Spinal cord (tissue), 10 donors: ENCODE data around the gene NYNRIN. TPM values are rescaled to one million over a fixed set of nuclear protein-coding genes. Genes with fewer than 3 reads are reported as not detected.
"Not testable (repeated sequence)": the region's sequence is repeated elsewhere in the genome, so short reads cannot be mapped to it uniquely, and the experiment has no call there.

Experiments used
- DNase-seq, 6 donors: peaks; one replicate each; pipeline versions ENCODE4 v3.0.0 to v3.0.0-alpha.2; 2013 to 2015; ENCODE audit warnings: low spot score in 6 of 6, low read depth in 4 of 6
- H3K27ac ChIP-seq: one replicate; pipeline ENCODE4 v1.5.1; 2013; ENCODE audit warnings: low read depth, low read length, control low read depth
- H3K27me3 ChIP-seq: one replicate; pipeline ENCODE4 v1.6.1; 2013; ENCODE audit warnings: low read length; ENCODE audit not compliant: control insufficient read depth, insufficient read depth
- H3K36me3 ChIP-seq: one replicate; pipeline ENCODE4 v1.6.1; 2013; ENCODE audit warnings: low read length; ENCODE audit not compliant: control insufficient read depth, insufficient read depth
- H3K4me1 ChIP-seq: one replicate; pipeline ENCODE4 v1.6.1; 2013; ENCODE audit warnings: low read length; ENCODE audit not compliant: control insufficient read depth, insufficient read depth
- H3K4me3 ChIP-seq: one replicate; pipeline ENCODE4 v1.5.1; 2013; ENCODE audit warnings: low read depth, low read length, control low read depth
- H3K9me3 ChIP-seq: one replicate; pipeline ENCODE4 v1.6.1; 2013; ENCODE audit warnings: low read length; ENCODE audit not compliant: control insufficient read depth, insufficient read depth
- WGBS: methylation state at CpG from one replicate; pipeline ENCODE4 v1.1.5; 2013; ENCODE audit warnings: missing lambda C conversion rate; ENCODE audit not compliant: insufficient coverage; 5-methylcytosine and 5-hydroxymethylcytosine counted together
- polyA plus RNA-seq, 2 donors: library from polyadenylated mRNA; unstranded; fragments of 120-200 nt; gene quantifications; one replicate each; pipeline ENCODE4 v1.2.1, GENCODE V29; 2013; ENCODE audit not compliant: insufficient read length in 2 of 2
- total RNA-seq, 2 donors: library from RNA; depleted of rRNA in 1 of 2; stranded (reverse); fragments of 120-200 nt in 1 of 2; fragments of >200 nt in 1 of 2; gene quantifications; one replicate each; pipeline versions ENCODE4 v1.2.3 to v1.2.4, GENCODE V29; 2013 to 2014
- donor health status: healthy.

The NYNRIN gene
- total and polyA plus RNA-seq, 4 donors = 14.8 to 37.4 (median 30.2) TPM

DNA sequence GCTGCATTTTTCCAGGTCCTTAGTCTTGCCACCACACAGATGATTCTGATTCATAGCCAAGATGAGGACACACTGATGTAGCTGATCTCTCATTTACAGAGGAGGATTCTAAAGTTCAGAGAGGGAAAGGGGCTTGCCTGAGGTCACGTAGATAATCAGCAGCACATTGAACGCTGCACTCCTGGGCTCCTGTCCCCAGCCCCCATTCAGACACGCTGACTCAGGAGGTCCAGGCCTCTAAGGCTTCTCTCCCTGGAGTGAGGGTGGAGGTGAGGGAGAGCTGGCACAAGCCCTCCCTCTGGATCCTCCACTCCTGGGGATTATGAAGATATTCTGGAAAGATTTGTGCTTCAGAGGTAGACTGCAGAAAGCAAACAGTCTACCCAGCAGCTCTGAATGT, 20.5 kb upstream of the NYNRIN start:
- no CpG with 5 or more reads among the region's 3 CpGs for WGBS
- DNase-seq = no peak
- Histone ChIP-seq H3K36me3 (peaks cover 16% of the 10 kb centered on the region), H3K4me1 (no peaks in the 10 kb centered on the region), H3K27me3 (no peaks in the 10 kb centered on the region), H3K9me3 (no peaks in the 10 kb centered on the region), H3K27ac (no peak overlapping the region), H3K4me3 (no peak overlapping the region)

- Histone ChIP-seq H3K27me3 (no peaks in the 10 kb centered on the region), H3K36me3 (peaks cover 11% of the 10 kb centered on the region), H3K4me1 (no peaks in the 10 kb centered on the region), H3K27ac (no peak overlapping the region), H3K9me3 (no peaks in the 10 kb centered on the region), H3K4me3 (no peak overlapping the region)
- DNase-seq = no peak
- 73% methylated on average over 7 of the region's 7 CpGs for WGBS
These were observed 19.6 kb upstream of the NYNRIN start for GRCh38 chr14:24378981-24379906.

GRCh38 chr14:24379907-24380730, 18.7 kb upstream of the NYNRIN start:
- WGBS = 65% methylated on average over 9 of the region's 15 CpGs
- no peak for DNase-seq
- H3K36me3 ChIP-seq = peaks cover 11% of the 10 kb centered on the region
- H3K27ac ChIP-seq = no peak overlapping the region
- no peaks in the 10 kb centered on the region for H3K4me1 ChIP-seq
- H3K27me3 ChIP-seq = no peaks in the 10 kb centered on the region
- no peaks in the 10 kb centered on the region for H3K9me3 ChIP-seq
- H3K4me3 ChIP-seq = no peak overlapping the region

- Histone ChIP-seq H3K27me3 (no peaks in the 10 kb centered on the region), H3K4me1 (no peaks in the 10 kb centered on the region), H3K4me3 (no peak overlapping the region), H3K36me3 (peaks cover 5% of the 10 kb centered on the region), H3K27ac (no peak overlapping the region), H3K9me3 (no peaks in the 10 kb centered on the region)
- 93% methylated on average over 7 of the region's 8 CpGs for WGBS
- DNase-seq = no peak
These were observed 17.3 kb upstream of the NYNRIN start for GRCh38 chr14:24381363-24382063.

DNA sequence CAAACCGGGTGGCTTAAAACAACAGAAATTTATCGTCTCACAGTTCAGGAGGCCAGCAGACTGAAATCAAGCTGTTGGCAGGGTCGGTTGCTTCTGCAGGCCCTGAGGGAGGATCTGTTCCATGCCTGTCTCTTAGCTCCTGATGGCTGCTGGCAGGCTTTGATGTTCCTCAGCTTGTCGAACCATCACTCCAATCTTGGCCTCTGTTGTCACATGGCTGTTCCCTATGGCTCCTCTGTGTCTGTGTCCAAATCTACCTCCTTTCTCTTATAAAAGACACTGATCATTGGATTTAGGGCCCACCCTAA, 16.8 kb upstream of the NYNRIN start:
- DNase-seq = no peak
- H3K4me1 ChIP-seq = no peaks in the 10 kb centered on the region
- H3K4me3 ChIP-seq = no peak overlapping the region
- peaks cover 5% of the 10 kb centered on the region for H3K36me3 ChIP-seq
- H3K27ac ChIP-seq = no peak overlapping the region
- no peaks in the 10 kb centered on the region for H3K9me3 ChIP-seq
- 80% methylated on average over 4 of the region's 4 CpGs for WGBS
- H3K27me3 ChIP-seq = no peaks in the 10 kb centered on the region

- Histone ChIP-seq H3K27ac (no peak overlapping the region), H3K9me3 (no peaks in the 10 kb centered on the region), H3K4me3 (no peak overlapping the region), H3K27me3 (no peaks in the 10 kb centered on the region), H3K36me3 (no peaks in the 10 kb centered on the region), H3K4me1 (no peaks in the 10 kb centered on the region)
- WGBS = 93% methylated on average over 4 of the region's 4 CpGs
- no peak for DNase-seq
These were observed 14.6 kb upstream of the NYNRIN start for GRCh38 chr14:24384169-24384568.

GRCh38 chr14:24385524-24385923, 13.3 kb upstream of the NYNRIN start:
- no peak for DNase-seq
- Histone ChIP-seq H3K4me1 (no peaks in the 10 kb centered on the region), H3K4me3 (no peak overlapping the region), H3K9me3 (no peaks in the 10 kb centered on the region), H3K36me3 (no peaks in the 10 kb centered on the region), H3K27me3 (no peaks in the 10 kb centered on the region), H3K27ac (no peak overlapping the region)
- WGBS = 87% methylated on average over 2 of the region's 4 CpGs

DNA sequence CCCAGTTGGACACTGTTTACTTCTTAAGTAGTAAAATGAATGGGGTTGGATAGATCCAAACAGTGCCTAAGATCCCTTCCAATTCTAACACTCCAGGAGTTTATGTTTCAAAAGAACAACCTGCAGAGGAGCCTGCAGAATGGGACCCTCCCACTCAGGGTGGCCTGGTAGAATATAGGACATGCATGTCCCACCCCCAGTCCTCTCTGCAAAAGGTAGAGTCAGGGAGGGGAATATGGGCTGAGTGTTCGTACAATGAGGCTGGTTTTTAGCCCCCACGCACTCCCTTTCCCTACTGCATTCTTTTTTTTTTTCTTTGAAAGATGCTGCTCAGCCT, 11.8 kb upstream of the NYNRIN start:
- Histone ChIP-seq H3K27me3 (no peaks in the 10 kb centered on the region), H3K9me3 (no peaks in the 10 kb centered on the region), H3K4me3 (no peak overlapping the region), H3K27ac (no peak overlapping the region), H3K4me1 (no peaks in the 10 kb centered on the region), H3K36me3 (no peaks in the 10 kb centered on the region)
- WGBS = no CpG with 5 or more reads among the region's 2 CpGs
- no peak for DNase-seq

- H3K27me3 ChIP-seq, H3K4me3 ChIP-seq, H3K27ac ChIP-seq, H3K36me3 ChIP-seq, DNase-seq, H3K9me3 ChIP-seq, H3K4me1 ChIP-seq: not testable (repeated sequence)
- 57% methylated on average over 1 of the region's 5 CpGs for WGBS
These were observed 11.2 kb upstream of the NYNRIN start for GRCh38 chr14:24387579-24387978.
